AG09319 (cell line): ENCODE results near the gene MATR3.

Experiments
- DNase-seq: peaks from one replicate; pipeline ENCODE4 v3.0.0-alpha.2; 2010; ENCODE audit warnings: low read depth; ENCODE audit errors: extremely low read depth
- TF ChIP-seq, protein P1 (sequence below): IDR thresholded peaks from 2 replicates; pipeline ENCODE4 v1.5.1; 2011; ENCODE audit warnings: low read depth, mild to moderate bottlenecking, inconsistent platforms, low read length, moderate library complexity

The MATR3 gene

DNA sequence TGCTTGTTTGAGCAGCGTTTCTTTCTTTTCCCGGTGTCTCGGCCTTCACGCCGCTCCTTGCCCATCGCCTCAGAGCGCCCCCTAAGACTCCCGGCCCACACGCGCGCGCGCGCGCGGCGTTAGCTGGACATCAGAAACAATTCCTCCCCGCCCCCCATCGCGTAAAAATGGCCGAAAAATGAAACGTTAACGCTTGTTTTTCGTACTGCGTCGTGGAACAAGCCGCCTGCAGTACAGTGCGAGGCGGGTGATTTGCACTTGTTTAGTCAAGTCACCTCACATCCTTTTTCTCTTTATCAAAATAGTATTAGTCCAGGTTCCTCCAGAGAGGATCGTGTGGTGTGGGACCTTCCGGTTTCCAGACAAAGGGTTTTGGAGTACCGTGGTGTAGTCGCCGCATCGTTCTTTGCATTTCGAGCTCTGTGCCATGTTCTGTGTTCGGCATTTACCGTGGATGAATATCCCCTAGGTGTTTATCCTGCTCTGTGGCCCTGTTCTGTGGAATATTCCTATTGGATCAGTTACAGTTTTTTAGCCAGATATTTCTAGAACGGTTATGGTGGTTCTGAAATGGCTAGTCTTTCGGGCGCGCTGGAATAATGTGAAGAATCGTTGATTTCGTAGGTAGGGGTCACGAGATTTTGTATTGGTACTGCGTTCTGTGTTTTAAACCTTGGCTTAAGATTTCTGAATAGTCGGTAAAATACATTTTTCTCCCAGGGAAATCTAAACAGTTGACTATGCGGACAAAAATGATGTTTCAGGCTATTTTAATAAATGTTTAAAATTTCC, 1.0 kb downstream of the MATR3 start:
- DNase-seq: peak; percentile 60
- TF ChIP-seq, protein P1, sequence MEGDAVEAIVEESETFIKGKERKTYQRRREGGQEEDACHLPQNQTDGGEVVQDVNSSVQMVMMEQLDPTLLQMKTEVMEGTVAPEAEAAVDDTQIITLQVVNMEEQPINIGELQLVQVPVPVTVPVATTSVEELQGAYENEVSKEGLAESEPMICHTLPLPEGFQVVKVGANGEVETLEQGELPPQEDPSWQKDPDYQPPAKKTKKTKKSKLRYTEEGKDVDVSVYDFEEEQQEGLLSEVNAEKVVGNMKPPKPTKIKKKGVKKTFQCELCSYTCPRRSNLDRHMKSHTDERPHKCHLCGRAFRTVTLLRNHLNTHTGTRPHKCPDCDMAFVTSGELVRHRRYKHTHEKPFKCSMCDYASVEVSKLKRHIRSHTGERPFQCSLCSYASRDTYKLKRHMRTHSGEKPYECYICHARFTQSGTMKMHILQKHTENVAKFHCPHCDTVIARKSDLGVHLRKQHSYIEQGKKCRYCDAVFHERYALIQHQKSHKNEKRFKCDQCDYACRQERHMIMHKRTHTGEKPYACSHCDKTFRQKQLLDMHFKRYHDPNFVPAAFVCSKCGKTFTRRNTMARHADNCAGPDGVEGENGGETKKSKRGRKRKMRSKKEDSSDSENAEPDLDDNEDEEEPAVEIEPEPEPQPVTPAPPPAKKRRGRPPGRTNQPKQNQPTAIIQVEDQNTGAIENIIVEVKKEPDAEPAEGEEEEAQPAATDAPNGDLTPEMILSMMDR: peak; percentile 48

DNA sequence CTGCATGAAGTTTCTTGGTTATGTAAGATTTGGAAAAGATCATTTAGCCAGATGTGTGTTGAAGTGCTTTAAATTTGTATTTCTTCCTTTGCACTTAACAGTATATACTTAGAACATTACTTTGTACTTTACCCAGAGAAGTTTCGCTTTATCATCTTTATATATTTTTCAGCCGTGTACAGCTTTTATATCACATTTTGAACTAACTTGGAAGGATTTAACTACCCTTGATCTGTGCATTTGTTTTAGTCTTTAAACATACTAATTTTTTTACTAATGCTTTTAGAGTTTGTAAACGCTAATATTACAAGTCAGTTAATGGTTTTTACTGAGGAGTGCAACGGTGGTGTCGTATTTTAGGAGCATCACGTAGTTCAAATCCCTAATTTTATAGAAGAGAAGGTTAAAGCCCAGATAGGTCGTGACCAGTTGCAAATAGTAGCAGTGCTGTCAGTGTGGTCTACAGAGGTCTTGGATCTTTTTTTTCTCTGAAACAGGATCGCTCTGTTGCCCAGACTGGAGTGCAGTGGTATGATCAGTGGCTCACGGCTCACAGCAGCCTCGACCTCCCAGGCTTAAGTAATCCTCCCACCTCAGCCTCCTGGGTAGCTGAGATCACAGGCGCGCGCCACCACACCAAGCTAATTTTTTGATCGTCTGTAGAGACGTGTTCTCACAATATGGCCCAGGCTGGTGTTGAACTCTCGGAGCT, 2.0 kb downstream of the MATR3 start:
- DNase-seq: no peak
- TF ChIP-seq, protein P1: no peak

DNA sequence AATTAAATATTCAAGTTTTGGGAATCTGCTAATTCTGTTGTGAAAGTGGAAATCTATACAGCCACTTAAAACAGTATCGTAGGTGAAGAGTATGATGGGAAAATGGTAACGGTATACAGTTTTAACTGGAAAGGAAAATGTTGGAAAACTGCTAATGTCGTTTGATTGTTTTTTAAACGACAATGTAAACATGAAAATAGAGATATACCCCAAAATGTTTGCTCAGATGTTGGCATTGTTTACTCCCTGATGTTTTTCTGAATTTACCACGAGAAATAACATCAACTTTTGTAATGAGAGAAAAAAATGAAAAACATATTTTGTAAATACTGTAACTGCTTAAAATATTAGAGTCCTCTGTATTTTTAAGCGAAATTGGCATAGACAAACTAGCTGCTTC, 2.7 kb downstream of the MATR3 start:
- DNase-seq: no peak
- TF ChIP-seq, protein P1: no peak

DNA sequence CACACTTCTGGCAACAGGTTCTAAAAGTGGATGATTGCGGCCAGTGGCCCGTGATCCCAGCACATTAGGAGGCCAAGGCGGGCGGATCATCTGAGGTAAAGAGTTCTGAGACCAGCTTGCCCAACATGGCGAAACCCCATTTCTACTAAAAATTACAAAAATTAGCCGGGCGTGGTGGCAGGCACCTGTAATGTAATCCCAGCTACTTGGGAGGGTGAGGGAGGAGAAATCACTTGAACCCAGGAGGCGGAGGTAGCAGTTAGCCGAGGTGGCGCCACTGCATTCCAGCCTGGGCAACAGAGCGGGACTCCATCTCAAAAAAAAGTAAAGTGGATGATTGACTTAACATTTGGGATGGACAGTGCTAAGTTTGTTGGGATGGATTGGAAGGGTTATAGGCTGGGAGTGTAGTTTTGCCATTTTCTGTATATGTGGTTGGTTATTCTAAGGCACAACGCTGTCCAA, 3.4 kb downstream of the MATR3 start:
- no peak for DNase-seq
- TF ChIP-seq, protein P1: no peak

DNA sequence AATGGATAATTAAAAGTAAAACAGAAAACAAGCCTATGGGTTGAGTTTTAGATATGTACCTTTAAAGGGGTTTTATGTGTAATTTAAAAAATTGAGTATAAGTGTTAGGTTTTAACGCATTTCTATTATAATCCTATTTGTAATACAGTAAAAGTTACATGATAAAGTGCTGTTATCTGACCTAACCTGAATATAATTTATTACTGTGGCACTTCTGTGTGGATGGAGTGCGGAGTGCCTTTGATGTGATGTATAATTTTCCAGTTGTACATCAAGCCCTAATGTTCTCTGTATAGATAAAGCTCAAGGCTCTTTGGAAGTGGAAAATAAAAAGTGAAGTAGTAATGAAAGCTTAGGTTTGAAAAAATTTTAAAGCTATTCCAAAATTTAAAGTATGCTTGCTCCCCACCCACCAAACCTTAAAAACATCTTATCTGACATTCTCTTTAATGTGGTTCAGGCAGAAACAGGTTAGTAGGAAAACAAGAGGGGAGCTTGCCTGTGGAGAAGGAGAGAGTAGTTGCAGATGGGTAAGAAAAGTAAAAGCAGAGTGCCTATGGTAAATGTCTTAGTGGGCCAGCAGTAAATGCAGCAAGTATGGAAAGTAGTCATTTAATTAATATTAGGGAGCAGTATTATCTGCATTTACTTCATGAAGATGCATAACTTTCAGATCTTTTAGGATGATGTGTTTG, 4.0 kb downstream of the MATR3 start:
- no peak for DNase-seq
- TF ChIP-seq, protein P1: no peak

DNA sequence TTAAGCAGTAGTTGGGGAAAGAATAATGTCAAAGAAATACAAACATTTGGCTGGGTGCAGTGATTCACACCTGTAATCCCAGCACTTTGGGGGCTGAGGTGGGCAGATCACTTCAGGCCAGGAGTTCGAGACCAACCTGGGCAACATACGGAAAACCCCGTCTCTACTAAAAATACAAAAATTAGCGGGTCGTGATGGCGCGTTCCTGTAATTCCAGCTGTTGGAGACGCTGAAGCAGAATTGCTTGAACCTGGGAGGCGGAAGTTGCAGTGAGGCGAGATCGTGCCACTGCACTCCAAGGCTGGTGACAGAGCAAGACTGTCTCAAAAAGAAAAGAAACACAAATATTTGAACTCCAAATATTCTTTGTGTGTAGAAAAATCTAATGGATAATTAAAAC, 4.7 kb downstream of the MATR3 start:
- TF ChIP-seq, protein P1: no peak
- DNase-seq: no peak
